Neural cell (in vitro differentiated cells): ENCODE results near the gene RPL15.
A peak's percentile ranks its signal among the peaks of the same experiment; 100 is the strongest.

Experiments
- CTCF ChIP-seq: fragments of 450-650 bp; IDR thresholded peaks from 2 replicates; pipeline ENCODE4 v1.5.1; 2014; ENCODE audit warnings: antibody characterized with exemption, mild to moderate bottlenecking, moderate library complexity; ENCODE audit not compliant: poor library complexity, severe bottlenecking
- EZH2 ChIP-seq: fragments of 200-600, 300-800 bp; shearing (Covaris generic), sonication (generic); IDR thresholded peaks from 2 replicates; pipeline ENCODE4 v1.6.1; 2014; ENCODE audit warnings: antibody characterized with exemption, low read length, borderline replicate concordance, mild to moderate bottlenecking; ENCODE audit not compliant: insufficient read depth, poor library complexity, severe bottlenecking
- POLR2AphosphoS5 ChIP-seq: IDR thresholded peaks from 2 replicates; pipeline ENCODE4 v1.6.1; 2012
- RAD21 ChIP-seq: fragments of 450-650 bp; conservative IDR thresholded peaks from 2 replicates; pipeline ENCODE4 v1.6.1; 2014; ENCODE audit warnings: antibody characterized with exemption, mild to moderate bottlenecking, moderate library complexity

GRCh38 chr3:23940775-23941174 is 23.8 kb downstream of the RPL15 start:
- TF ChIP-seq CTCF (no peak), EZH2 (no peak), RAD21 (no peak), POLR2AphosphoS5 (peak; percentile 68)
